HG02852 (cell line): Measurements from ENCODE around the gene RAP1GAP2.
"Not testable (repeated sequence)": the region's sequence is repeated elsewhere in the genome, so short reads cannot be mapped to it uniquely, and the experiment has no call there.

ENCODE experiments used
- ATAC-seq: cut with Tn5 transposase; IDR thresholded peaks from one replicate; pipeline ENCODE4 v1.9.1; 2021; ENCODE audit warnings: mild to moderate bottlenecking, moderate library complexity; ENCODE audit not compliant: unreplicated experiment

The RAP1GAP2 gene

DNA sequence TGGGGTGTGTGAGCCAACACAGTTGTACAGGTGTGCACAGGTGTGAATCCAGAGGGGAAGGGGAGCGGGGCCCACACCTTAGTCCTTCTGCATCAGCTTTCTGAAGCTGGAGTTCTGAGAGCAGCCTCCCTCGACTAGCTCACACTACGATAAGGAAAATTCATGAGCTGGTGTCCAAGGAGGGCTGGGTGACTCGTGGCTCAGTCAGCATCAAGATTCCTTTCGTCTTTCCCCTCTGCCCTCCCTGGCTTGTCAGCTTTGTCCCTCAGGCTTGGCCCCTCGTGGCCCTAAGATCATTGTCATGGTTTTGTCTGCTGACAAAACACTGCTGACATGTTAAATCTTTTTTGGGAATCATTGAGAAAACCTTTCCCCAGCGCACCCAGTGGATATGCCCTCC lies 219.7 kb downstream of the RAP1GAP2 start:
- ATAC-seq = no peak

DNA sequence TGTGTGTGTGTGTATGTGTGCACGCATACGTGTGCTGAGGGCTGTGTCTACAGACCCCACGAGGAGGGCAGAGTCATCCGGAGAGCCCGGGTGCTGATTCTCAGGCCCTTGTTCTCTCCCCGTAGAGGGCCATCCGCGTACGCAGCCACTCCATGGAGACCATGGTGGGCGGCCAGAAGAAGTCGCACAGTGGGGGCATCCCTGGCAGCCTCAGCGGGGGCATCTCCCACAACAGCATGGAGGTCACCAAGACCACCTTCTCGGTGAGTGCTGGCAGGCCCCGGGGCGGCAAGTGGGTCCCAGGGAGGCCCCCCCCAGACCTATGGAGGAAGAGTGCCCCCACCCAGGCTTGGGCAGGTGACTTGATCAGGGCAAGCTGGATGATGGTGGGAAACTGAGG lies 221.7 kb downstream of the RAP1GAP2 start:
- no peak for ATAC-seq

DNA sequence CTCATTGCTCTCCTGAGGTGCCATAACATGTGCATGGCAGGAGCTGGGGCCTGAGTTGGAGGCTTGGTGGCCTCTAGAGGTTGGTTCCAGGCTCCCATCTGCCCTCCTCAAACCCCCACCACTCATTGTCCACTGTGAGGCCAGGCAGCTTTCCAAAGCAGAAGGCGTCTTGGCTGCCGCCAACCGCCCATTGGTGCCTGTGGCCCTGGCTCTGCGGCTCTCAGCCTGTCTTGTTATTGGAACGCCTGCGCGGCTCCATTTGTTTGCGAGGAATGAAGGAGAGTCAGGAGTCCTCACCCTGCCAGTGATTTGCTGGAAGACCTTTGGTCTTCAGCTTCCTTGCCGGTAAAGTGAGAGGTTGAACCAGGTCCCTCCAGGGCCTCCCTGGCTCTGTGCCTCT lies 223.5 kb downstream of the RAP1GAP2 start:
- ATAC-seq = no peak

DNA sequence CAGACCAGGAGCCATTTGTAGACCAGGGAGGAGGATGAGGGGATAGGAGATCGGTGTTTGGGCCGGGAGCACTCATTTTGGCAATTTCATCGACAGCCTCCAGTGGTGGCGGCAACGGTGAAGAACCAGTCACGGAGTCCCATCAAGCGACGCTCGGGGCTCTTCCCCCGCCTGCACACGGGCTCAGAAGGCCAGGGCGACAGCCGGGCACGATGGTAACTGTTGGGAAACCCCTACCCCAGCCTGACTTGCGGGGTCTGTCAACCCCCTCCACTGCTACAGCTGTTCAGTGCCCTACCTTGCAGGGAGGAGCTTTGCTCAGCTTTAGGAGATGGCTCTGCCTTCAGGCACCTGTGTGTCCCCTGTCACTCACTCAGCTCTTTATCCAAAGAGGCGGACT lies 224.1 kb downstream of the RAP1GAP2 start:
- no peak for ATAC-seq

DNA sequence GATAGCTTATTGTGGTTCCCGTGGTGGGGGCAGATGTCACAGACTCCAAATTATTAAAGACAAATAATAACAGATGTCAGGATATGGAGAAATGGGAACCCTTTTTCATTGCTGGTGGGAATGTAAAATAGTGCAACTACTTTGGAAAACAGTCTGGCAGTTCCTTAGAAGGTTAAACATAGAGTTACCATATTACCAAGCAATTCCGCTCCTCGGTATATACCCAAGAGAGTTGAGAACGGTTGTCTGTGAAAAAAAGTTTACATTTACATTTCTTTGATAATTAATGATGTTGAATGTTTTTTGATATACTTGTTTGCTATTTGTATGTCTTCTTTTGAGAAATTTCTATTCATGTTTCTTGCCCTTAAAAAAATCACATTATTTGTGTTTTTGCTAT lies 226.0 kb downstream of the RAP1GAP2 start:
- no peak for ATAC-seq

DNA sequence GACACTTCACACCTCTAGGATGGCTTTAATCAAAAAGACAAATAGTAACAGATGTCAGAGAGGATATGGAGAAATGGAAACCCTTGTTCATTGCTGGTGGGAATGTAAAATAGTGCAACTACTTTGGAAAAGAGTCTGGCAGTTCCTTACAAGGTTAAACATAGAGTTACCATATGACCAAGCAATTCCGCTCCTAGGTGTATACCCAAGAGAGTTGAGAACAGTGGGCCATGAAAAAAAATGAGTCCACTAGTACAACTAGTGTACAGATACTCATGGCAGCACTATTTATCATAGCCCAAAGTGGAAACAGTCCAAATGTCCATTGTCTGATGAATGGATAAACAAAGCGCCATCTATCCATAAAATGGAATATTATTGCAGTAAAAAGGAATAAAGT lies 228.1 kb downstream of the RAP1GAP2 start:
- no peak for ATAC-seq

DNA sequence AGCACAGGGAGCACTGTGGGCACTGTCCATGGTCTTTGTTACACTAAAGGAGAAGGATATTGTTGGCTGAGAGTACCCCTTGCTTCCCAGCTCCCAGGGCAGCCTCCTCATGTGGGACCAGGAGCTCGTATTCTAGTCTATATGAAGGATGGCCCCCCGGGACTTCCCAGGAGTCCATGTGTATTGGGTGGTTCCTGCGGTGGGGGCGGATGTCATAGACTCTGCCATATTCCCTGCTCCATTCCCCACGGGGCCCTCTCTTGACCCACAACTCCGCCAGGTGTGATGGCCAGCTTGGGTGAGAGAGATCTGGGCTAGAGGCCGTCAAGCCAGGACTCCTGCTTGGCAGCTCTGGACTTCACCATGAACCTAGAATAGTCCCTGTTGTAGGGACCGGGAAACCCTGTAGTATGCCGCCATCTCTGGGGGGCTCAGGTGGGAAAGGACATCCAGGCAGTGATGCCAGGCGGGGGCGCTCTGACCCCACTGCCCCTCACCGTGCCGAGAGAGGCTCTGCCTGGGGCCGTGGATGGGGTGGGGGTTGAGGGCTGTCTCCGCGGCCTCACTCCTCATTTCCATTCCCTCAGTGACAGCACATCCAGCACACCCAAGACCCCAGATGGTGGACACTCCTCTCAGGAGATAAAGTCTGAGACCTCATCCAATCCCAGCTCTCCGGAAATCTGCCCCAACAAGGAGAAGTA lies 229.3 kb downstream of the RAP1GAP2 start:
- ATAC-seq = no peak

DNA sequence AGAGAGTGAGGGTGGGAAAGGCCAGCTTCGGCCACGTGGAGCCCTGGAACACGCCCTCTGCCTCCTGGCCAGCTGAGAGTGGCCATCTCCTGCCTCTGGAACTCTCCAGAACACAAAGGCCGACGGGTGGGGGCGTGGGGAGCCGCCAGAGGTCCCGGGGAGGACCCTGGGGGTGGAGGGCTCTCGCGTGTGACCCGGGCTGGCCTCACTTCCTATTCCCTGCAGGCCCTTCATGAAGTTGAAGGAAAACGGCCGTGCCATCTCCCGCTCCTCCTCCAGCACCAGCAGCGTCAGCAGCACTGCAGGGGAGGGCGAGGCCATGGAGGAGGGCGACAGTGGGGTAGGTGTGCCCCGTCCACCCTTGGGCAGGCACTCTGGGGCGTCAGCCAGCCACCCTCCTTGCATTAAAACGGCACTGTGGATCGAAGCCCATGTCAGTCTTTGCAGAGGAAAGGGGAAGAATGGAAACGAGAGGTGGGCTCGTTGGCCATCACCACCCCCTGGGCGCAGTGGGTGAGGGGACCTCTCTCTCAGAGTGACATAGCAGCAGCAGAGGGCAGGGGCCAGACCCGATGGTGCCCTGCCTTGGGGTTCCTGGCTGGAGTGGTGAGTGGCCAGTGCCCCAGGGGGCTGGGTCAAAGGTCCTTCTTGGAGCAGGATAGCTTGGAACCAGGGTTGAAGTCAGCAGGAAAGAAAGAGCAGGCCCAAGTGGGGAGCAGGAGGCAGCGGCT lies 230.1 kb downstream of the RAP1GAP2 start:
- no peak for ATAC-seq

DNA sequence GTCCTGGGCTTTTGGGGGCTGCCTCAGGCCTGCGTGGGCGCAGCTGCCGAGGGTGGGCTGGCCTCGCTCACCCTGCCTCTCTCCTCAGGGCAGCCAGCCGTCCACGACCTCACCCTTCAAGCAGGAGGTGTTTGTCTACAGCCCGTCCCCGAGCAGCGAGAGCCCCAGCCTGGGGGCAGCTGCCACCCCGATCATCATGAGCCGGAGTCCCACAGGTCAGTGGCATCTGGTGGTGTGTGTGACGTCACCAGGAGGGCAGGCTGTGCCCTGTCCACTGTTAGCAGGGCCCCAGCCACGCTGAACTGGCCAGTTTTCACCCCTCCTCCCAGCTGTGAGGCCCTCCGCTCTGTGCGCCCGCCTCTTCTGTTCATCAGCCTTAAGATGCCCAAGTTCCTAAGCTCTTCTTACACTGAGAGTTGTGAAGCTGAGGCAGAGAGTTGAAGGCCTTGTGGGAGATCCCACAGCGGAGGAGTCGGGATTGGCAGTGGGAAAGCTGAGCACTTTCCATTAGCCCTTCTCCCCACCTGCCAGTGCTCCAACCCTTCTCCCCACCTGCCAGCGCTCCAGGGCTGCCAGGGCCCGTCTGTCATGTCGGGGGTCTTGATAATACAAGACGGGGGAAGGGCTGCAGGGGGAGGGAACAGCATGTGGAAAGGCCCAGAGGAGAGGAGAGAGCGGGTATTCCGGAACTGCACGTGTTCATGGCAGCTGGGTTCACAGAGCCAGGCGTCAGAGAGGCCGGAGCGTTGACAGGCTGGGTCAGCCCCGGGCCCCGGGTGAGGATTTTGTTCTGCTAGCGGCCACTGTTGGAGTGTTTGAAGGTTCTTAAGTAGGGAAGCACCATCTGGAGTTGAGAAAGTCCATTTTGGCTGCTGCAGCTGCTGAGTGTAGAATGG lies 230.9 kb downstream of the RAP1GAP2 start:
- no peak for ATAC-seq

DNA sequence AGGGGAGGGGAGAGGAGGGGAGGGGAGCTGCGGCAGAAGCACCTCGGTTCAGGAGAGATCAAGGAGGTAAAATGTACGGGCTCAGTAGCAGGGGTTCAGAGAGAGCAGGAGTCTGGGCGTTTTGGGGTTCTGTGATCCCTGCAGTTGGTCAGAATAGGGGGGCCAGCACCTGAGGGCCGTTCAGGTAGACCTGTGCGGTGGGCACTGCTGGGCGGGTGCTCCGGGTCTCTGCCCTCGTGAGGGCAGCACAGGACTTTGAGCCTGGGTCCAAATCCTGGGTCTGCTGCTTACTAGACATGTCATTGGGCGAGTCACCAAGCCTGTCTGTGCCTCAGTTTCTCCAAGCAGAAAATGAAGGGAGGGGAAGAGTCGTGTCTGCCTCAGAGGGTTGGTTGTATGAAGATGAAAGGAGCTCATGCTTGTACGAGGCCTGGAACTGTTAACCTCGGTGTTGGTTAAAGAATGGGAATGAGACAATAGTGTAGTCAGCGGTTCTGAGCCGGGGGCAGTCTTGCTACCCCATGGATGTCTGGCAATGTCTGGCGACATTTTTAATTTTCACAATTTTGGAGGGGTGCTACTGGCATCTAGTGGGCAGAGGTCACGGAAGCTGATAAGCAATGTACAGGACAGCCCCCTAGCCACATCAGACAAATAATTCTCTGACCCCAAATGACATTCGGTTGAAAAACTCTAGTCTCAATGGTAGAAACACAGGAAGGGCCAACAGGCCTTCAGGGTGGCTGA lies 231.7 kb downstream of the RAP1GAP2 start:
- ATAC-seq = no peak

DNA sequence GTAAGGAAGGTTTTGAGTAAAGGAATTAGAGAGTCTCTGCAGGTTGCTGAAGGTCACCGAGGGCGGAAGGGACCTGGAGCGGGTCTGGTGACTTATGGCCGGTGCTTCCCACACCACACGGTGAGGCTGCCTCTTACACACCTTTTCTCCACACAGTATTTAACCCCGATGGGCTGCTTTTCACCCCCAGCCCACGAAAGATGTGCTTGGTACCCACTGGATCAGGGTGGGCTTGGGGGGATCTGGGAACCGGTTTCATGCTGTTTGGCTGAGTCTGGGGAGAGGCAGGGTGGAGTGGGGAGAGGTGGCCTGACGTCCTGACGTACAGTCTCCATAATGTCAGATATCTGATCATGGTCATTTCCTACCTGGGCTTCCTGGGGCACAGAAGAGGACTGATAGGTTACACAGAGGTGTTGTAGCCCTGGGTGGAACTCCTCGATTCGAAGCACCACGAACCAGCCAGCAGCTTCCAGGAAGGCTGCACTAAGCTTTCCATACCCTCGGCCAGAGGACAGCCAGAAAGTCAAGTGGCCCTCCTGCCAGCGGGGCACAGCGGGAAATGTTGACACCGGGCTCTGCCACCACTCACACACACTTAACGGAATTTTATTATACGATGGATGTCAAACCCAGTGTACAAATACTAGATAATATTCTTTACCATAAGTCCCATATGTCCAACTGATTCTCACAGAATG lies 233.1 kb downstream of the RAP1GAP2 start:
- no peak for ATAC-seq

DNA sequence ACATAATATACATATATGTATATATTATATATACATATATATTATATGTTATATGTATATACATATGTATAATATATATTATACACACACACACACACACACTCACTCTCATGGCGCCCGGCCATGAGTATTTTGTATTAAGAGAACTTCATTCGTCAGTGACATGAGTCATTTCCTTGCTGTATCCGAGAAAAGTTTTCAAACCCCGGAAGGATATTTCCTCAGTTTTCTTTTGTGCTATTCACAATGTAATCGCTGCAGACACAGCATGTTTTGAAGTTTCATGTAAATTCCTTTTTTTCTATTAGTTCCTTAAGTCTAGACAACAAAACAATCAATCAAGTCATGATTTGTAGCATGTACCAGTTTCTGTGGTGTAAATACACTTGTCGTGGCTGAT lies 233.9 kb downstream of the RAP1GAP2 start:
- ATAC-seq = no peak

DNA sequence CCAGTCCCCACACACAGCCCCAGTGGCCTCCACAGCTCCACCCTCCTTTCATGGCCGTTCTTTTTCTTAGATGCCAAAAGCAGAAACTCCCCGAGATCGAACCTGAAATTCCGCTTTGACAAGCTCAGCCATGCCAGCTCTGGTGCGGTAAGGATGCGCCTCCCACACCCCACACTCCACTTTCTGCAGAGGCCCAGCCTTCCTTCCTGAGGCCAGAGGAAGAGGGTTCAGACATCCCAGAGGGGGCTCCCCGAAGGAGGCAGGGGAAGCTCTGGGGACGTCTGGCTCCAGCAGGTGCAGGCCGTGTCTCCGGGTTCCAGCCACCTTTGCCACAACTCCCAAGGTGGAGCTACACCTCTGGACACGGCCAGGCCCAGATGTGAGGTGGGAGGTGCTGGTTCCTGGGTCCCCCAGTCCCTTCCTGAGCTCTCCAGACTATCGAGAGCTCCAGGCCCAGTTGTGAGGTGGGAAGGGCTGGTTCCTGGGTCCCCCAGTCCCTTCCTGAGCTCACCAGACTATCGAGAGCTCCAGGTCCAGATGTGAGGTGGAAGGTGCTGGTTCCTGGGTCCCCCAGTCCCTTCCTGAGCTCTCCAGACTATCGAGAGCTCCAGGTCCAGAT lies 234.7 kb downstream of the RAP1GAP2 start:
- not testable (repeated sequence) for ATAC-seq

DNA sequence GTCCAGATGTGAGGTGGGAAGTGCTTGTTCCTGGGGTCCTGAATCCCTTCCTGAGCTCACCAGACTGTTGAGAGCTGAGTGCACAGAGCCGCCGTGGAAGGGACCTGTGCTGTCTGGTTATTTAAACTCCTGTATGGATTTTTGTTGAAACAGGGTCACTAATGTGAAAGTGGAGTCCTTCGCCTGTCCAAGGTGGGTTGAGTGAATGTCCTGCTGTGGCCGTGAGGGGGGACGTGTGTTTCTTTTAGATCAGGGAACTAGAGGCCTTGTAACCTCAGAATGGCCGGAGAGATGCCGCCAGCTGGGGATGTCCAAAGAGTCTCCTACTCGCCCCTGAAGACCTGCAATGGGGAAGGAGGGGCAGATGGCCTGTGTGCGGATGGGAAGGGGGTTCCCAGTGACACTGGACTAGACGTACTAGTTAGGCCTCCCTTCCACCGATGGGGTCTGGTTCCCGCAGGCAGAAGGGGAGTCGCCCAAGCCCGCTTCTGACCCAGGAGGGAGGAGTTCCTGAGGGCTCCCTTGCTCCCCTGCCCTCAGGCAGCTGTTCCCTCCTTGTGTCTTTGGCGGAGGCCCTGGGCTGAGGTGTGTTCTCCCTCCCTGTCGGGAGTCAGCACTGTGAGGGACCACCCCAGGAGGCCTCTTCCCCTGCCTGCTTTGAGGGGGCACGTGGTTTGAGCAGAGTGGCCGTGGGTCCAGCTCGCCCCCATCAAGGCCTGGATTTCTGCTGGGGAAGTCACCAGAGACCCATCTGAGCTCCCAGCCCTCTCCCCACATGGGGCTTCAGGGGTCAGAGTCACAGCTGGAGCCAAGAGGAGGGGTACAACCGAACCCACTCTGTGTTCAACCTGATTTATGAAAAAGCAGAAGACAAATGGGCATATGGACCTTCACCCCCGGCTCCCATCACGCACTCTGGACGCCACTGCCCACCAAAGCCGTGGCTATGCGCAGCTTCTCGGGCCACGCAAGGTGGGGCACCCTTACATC lies 236.3 kb downstream of the RAP1GAP2 start:
- ATAC-seq = no peak

DNA sequence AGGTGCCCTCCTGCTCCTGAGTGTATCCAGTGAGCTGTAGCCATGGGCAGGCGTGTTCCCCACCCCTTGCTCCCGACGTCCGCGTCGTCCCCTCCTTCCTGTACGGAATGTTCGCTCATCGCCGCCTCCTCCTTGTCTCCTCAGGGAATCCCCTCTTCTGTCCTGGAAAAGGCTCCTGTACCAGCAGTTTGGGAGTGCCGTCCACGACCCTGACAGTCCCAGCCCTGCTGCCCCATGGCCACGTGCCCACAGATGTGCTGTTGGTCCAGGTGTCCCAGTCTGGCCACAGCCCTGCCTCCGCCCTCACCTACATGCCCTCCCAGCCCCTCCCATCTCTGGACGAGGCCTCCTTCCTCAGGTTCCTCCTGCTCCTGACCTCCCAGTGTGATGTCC lies 237.0 kb downstream of the RAP1GAP2 start:
- ATAC-seq = no peak

DNA sequence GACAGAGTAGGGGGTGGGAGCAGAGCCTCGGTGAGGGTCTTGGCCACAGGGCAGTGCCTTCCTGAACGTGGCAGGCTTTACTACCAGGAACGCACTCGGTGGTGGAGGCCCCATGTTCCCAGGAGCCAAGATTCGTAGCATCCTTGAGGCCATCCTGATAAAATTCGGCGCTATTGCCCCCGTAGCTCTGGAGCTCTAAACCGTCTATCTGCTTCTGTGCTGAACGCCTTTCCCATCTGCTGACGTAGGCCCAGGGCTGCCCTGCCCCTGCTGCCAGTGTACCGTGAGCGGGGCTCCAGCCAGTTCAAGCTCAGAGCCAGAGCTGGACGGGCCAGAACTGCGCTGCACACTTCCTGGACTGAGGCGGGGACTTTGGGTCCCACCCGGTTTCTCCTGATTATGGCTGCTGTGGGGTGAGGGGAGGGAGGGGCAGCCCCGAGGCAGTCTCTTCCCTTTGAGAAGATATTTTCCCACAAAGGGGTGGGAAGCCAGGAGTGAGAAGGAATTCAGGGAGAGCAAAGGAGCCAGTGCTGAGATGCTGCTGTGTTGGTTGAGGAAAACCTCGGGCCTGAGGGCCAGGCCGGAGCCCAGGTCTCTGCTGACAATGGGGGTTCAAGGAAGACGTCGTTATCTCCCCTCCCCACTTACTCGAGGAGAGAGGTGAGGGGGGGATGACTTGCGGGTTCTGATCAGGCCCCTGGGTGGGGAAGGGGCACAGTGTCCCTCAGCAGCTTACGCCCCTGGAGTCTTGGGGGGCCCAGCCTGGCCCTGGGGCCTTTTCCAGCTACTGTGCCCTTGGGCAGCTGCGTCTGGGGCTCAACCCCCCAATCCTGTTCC lies 237.7 kb downstream of the RAP1GAP2 start:
- ATAC-seq = no peak

DNA sequence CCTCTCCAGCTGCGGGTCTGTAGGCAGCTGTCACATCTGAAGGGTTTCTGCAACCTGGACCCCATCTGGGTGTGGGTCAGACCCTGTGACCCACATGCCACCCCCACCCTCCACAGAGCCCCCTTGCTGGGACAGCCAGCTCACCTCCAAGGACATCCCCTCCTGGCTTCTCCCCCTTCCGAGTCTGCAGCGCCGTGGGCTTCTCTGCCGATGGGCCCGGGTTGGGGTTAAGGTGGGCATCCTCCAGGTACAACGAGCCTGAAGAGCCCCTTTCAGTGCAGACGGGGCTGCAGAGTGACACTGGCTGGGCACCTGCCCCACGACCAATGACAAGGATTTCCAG lies 238.3 kb downstream of the RAP1GAP2 start:
- no peak for ATAC-seq
